IPS DF 6.9 (cell line): ENCODE data around the gene PPP4C.
"Not testable (repeated sequence)": the region's sequence is repeated elsewhere in the genome, so short reads cannot be mapped to it uniquely, and the experiment has no call there.

Experiments used
- DNase-seq: peaks from one replicate; pipeline ENCODE4 v3.0.0-alpha.2; 2013; ENCODE audit warnings: low read depth, low spot score
- H3K27ac ChIP-seq: one replicate; pipeline ENCODE4 v1.5.1; 2013; ENCODE audit warnings: low read length, control low read depth
- H3K27me3 ChIP-seq: 2 replicates; pipeline ENCODE4 v1.6.1; 2013; ENCODE audit warnings: mild to moderate bottlenecking, low read length; ENCODE audit not compliant: control insufficient read depth, insufficient read depth
- H3K36me3 ChIP-seq: 2 replicates; pipeline ENCODE4 v1.6.1; 2013; ENCODE audit warnings: low read length; ENCODE audit not compliant: control insufficient read depth, insufficient read depth
- H3K4me1 ChIP-seq: 2 replicates; pipeline ENCODE4 v1.6.1; 2013; ENCODE audit warnings: low read length; ENCODE audit not compliant: control insufficient read depth, insufficient read depth
- H3K4me3 ChIP-seq: 2 replicates; pipeline ENCODE4 v1.5.1; 2013; ENCODE audit warnings: mild to moderate bottlenecking, low read length
- H3K9me3 ChIP-seq: 2 replicates; pipeline ENCODE4 v1.6.1; 2013; ENCODE audit warnings: low read length, inconsistent platforms; ENCODE audit not compliant: control insufficient read depth, insufficient read depth
- WGBS: extraction: QIAGEN DNeasy Blood & Tissue Kit; methylation state at CpG from one replicate; pipeline ENCODE4 v1.1.7; 2013; ENCODE audit warnings: mixed read lengths, missing lambda C conversion rate; ENCODE audit not compliant: insufficient read length, insufficient coverage; 5-methylcytosine and 5-hydroxymethylcytosine counted together

PPP4C gene

GRCh38 chr16:30115238-30115637, 39.4 kb downstream of the PPP4C start:
- DNase-seq, result no peak
- Histone ChIP-seq H3K27ac (no peak overlapping the region), H3K36me3 (peaks cover 4% of the 10 kb centered on the region; the same call in 1 of the 2 replicates), H3K4me1 (no peaks in the 10 kb centered on the region; the same call in 1 of the 2 replicates), H3K27me3 (no peaks in the 10 kb centered on the region), H3K9me3 (no peaks in the 10 kb centered on the region), H3K4me3 (no peak overlapping the region)
- WGBS, result no CpG with 5 or more reads among the region's 7 CpGs

- H3K27ac ChIP-seq, result no peak overlapping the region
- no CpG with 5 or more reads among the region's 16 CpGs for WGBS
Measured at GRCh38 chr16:30116291-30117207, 40.8 kb downstream of the PPP4C start.

GRCh38 chr16:30117768-30118167, 42.0 kb downstream of the PPP4C start:
- no CpG with 5 or more reads among the region's 10 CpGs for WGBS
- no peak for DNase-seq
- no peaks in the 10 kb centered on the region for H3K27me3 ChIP-seq
- no peak overlapping the region for H3K4me3 ChIP-seq
- H3K9me3 ChIP-seq, result no peaks in the 10 kb centered on the region
- peaks cover 4% of the 10 kb centered on the region; the same call in 1 of the 2 replicates for H3K36me3 ChIP-seq
- no peaks in the 10 kb centered on the region; the same call in 1 of the 2 replicates for H3K4me1 ChIP-seq
- H3K27ac ChIP-seq, result no peak overlapping the region

More at GRCh38 chr16:30116291-30117207, 40.8 kb downstream of the PPP4C start:
- Histone ChIP-seq H3K4me3 (no peak overlapping the region), H3K4me1 (no peaks in the 10 kb centered on the region; the same call in 1 of the 2 replicates), H3K27me3 (no peaks in the 10 kb centered on the region), H3K9me3 (no peaks in the 10 kb centered on the region), H3K36me3 (peaks cover 4% of the 10 kb centered on the region; the same call in 1 of the 2 replicates)
- DNase-seq, result no peak

- no peak for DNase-seq
- Histone ChIP-seq H3K4me3 (no peak overlapping the region), H3K27ac (no peak overlapping the region), H3K4me1 (no peaks in the 10 kb centered on the region), H3K9me3 (no peaks in the 10 kb centered on the region), H3K36me3 (peaks cover 4% of the 10 kb centered on the region; the same call in 1 of the 2 replicates), H3K27me3 (no peaks in the 10 kb centered on the region)
- WGBS, result no CpG with 5 or more reads among the region's 2 CpGs
Measured at GRCh38 chr16:30119428-30119827, 43.6 kb downstream of the PPP4C start.

- H3K27me3 ChIP-seq, result no peaks in the 10 kb centered on the region
- no peak overlapping the region for H3K4me3 ChIP-seq
- DNase-seq, result no peak
- H3K27ac ChIP-seq, result no peak overlapping the region
- H3K36me3 ChIP-seq, result peaks cover 4% of the 10 kb centered on the region; the same call in 1 of the 2 replicates
- WGBS, result no CpG with 5 or more reads among the region's 3 CpGs
- no peaks in the 10 kb centered on the region for H3K9me3 ChIP-seq
- no peaks in the 10 kb centered on the region for H3K4me1 ChIP-seq
Measured at GRCh38 chr16:30120340-30121105, 44.7 kb downstream of the PPP4C start.

GRCh38 chr16:30121741-30122571, 46.2 kb downstream of the PPP4C start:
- no peaks in the 10 kb centered on the region for H3K27me3 ChIP-seq
- H3K27ac ChIP-seq, result no peak overlapping the region
- DNase-seq, result no peak
- H3K9me3 ChIP-seq, result no peaks in the 10 kb centered on the region
- H3K36me3 ChIP-seq, result peaks cover 4% of the 10 kb centered on the region; the same call in 1 of the 2 replicates
- peak overlapping the region; percentile 70; the same call in 1 of the 2 replicates for H3K4me3 ChIP-seq
- no CpG with 5 or more reads among the region's 31 CpGs for WGBS
- H3K4me1 ChIP-seq, result no peaks in the 10 kb centered on the region

GRCh38 chr16:30122604-30123160, 46.9 kb downstream of the PPP4C start:
- Histone ChIP-seq H3K27ac (no peak overlapping the region), H3K27me3 (no peaks in the 10 kb centered on the region), H3K4me3 (peak overlapping the region; percentile 70; the same call in 1 of the 2 replicates), H3K4me1 (no peaks in the 10 kb centered on the region), H3K9me3 (no peaks in the 10 kb centered on the region), H3K36me3 (peaks cover 2% of the 10 kb centered on the region; the same call in 1 of the 2 replicates)
- WGBS, result no CpG with 5 or more reads among the region's 42 CpGs
- no peak for DNase-seq

- whole genome bisulfite sequencing, result no CpG with 5 or more reads among the region's 4 CpGs
- Histone ChIP-seq H3K4me1 (no peaks in the 10 kb centered on the region), H3K4me3 (no peak overlapping the region), H3K27me3 (no peaks in the 10 kb centered on the region), H3K27ac (no peak overlapping the region), H3K36me3 (no peaks in the 10 kb centered on the region), H3K9me3 (no peaks in the 10 kb centered on the region)
- no peak for DNase-seq
Measured at GRCh38 chr16:30124985-30125379, 49.2 kb downstream of the PPP4C start.

- not testable (repeated sequence) for H3K4me3 ChIP-seq, H3K36me3 ChIP-seq, H3K9me3 ChIP-seq, DNase-seq, H3K27me3 ChIP-seq, H3K4me1 ChIP-seq, H3K27ac ChIP-seq
- WGBS, result no CpG with 5 or more reads among the region's 9 CpGs
Measured at GRCh38 chr16:30125690-30126089, 49.9 kb downstream of the PPP4C start.
